Testis (tissue), 2 donors: ENCODE measurements around the gene EBF4.

ENCODE experiments used
- POLR2A ChIP-seq: fragments of 450-650 bp; IDR thresholded peaks from one replicate; pipeline ENCODE4 v1.6.1; 2017; ENCODE audit warnings: antibody characterized with exemption, mild to moderate bottlenecking, moderate library complexity
- TF ChIP-seq, protein P1 (sequence below), 3 experiments: fragments of 450-650 bp in 2 of 3; fragments of 200-600 bp in 1 of 3; sonication (generic) in 1 of 3; IDR thresholded peaks; one replicate each; pipeline ENCODE4 v1.5.1; 2016 to 2019; ENCODE audit warnings: antibody characterized with exemption in 3 of 3, mild to moderate bottlenecking in 2 of 3, moderate library complexity in 1 of 3

GRCh38 chr20:2653556-2654383 is 38.8 kb upstream of the EBF4 start:
- TF ChIP-seq, protein P1, sequence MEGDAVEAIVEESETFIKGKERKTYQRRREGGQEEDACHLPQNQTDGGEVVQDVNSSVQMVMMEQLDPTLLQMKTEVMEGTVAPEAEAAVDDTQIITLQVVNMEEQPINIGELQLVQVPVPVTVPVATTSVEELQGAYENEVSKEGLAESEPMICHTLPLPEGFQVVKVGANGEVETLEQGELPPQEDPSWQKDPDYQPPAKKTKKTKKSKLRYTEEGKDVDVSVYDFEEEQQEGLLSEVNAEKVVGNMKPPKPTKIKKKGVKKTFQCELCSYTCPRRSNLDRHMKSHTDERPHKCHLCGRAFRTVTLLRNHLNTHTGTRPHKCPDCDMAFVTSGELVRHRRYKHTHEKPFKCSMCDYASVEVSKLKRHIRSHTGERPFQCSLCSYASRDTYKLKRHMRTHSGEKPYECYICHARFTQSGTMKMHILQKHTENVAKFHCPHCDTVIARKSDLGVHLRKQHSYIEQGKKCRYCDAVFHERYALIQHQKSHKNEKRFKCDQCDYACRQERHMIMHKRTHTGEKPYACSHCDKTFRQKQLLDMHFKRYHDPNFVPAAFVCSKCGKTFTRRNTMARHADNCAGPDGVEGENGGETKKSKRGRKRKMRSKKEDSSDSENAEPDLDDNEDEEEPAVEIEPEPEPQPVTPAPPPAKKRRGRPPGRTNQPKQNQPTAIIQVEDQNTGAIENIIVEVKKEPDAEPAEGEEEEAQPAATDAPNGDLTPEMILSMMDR (IDR thresholded peaks at IDR 0.05): no peak
- TF ChIP-seq POLR2A: no peak
